K562 (cell line): ENCODE results near the gene SFSWAP. TPM values are rescaled to one million over a fixed set of nuclear protein-coding genes. Genes with fewer than 3 reads are reported as not detected.
A peak's percentile ranks its signal among the peaks of the same experiment; 100 is the strongest.

Experiments used
- CCNT2 ChIP-seq: IDR thresholded peaks from 2 replicates; pipeline ENCODE4 v1.6.1; 2011; ENCODE audit warnings: borderline replicate concordance, low read depth, mild to moderate bottlenecking, moderate library complexity, mixed read lengths, low read length; ENCODE audit not compliant: insufficient read length; ENCODE audit errors: extremely low read depth
- ESRRA ChIP-seq: fragments of 450-650 bp; IDR thresholded peaks from 2 replicates; pipeline ENCODE4 v1.6.1; 2014; ENCODE audit warnings: low read depth, mild to moderate bottlenecking, moderate library complexity, borderline replicate concordance
- GTF2E2 ChIP-seq: fragments of 200-800 bp; sonication (Bioruptor generic); IDR thresholded peaks from 2 replicates; pipeline ENCODE4 v1.6.1; 2016; ENCODE audit warnings: missing genetic modification characterization, missing compliant biosample characterization
- HDGF ChIP-seq: fragments of 450-650 bp; IDR thresholded peaks from 2 replicates; pipeline ENCODE4 v1.6.1; 2016
- HIVEP1 ChIP-seq: fragments of 250-450 bp; sonication (Bioruptor Pico); IDR thresholded peaks from 2 replicates; pipeline ENCODE4 v1.4.0; 2020; ENCODE audit warnings: mild to moderate bottlenecking
- HNRNPK ChIP-seq: fragments of 200-400 bp; formaldehyde crosslinking; IDR thresholded peaks from one replicate; pipeline ENCODE4 v1.6.1; 2018; ENCODE audit warnings: mild to moderate bottlenecking, low read depth, low read length; ENCODE audit not compliant: poor library complexity, severe bottlenecking
- NEUROD1 ChIP-seq: fragments of 150-350 bp; IDR thresholded peaks from 2 replicates; pipeline ENCODE4 v1.6.1; 2014; ENCODE audit warnings: borderline replicate concordance, low read length, low read depth; ENCODE audit not compliant: partially characterized antibody
- SRSF9 ChIP-seq: fragments of 200-400 bp; formaldehyde crosslinking; IDR thresholded peaks from 2 replicates; pipeline ENCODE4 v1.6.1; 2017; ENCODE audit warnings: low read depth, low read length, borderline replicate concordance
- TCFL5 ChIP-seq: fragments of 250-450 bp; sonication (Bioruptor Pico); conservative IDR thresholded peaks from 2 replicates; pipeline ENCODE4 v1.6.1; 2021; ENCODE audit warnings: mild to moderate bottlenecking, moderate library complexity, matching md5 sums
- XRCC4 ChIP-seq: IDR thresholded peaks from one replicate; pipeline ENCODE4 v1.6.1; 2011; ENCODE audit not compliant: insufficient read depth, insufficient read length; ENCODE audit errors: extremely low read depth
- ZNF121 ChIP-seq: sonication (generic); formaldehyde crosslinking; conservative IDR thresholded peaks from 2 replicates; pipeline ENCODE4 v1.8.0; 2022; ENCODE audit warnings: missing genetic modification reagents
- ZNF134 ChIP-seq: fragments of 250-450 bp; sonication (Bioruptor Pico); conservative IDR thresholded peaks from 2 replicates; pipeline ENCODE4 v1.4.0; 2020
- ZNF253 ChIP-seq: fragments of 250-450 bp; sonication (Bioruptor Pico); conservative IDR thresholded peaks from 2 replicates; pipeline ENCODE4 v1.6.1; 2021; ENCODE audit warnings: mild to moderate bottlenecking
- ZNF282 ChIP-seq: sonication (generic); formaldehyde crosslinking; IDR thresholded peaks from 2 replicates; pipeline ENCODE4 v1.8.1; 2023; ENCODE audit warnings: missing genetic modification reagents
- polyA plus RNA-seq, 8 experiments: library from polyadenylated mRNA; depleted of rRNA in 4 of 8; stranded (reverse) in 5 of 8; unstranded in 3 of 8; fragments of >200 nt; fragmentation: Nextera tagmentation in 2 of 8; fragmentation: Illumina TruSeq in 1 of 8; extraction: Ambion mirVana in 2 of 8; extraction: Trizol in 1 of 8; gene quantifications; 2 replicates each; pipeline versions ENCODE4 v1.2.1 to v1.2.3, GENCODE V29; 2011 to 2014; ENCODE audit warnings: inconsistent platforms in 1 of 8, missing spikeins in 1 of 8
- total RNA-seq, 7 experiments: library from RNA; depleted of rRNA in 6 of 7; stranded (reverse); fragments of >200 nt in 6 of 7; fragmentation: Illumina TruSeq in 2 of 7; extraction: Trizol in 2 of 7; gene quantifications; 2 replicates each; pipeline versions ENCODE4 v1.2.1 to v1.2.3, GENCODE V29; 2011 to 2021; ENCODE audit warnings: low replicate concordance in 1 of 7
- TF ChIP-seq, protein P1 (sequence below): sonication (generic); formaldehyde crosslinking; IDR thresholded peaks from 2 replicates; pipeline ENCODE4 v1.8.0; 2022; ENCODE audit warnings: missing genetic modification reagents, mild to moderate bottlenecking, moderate library complexity, borderline replicate concordance
- TF ChIP-seq, protein P2 (sequence below): sonication (generic); formaldehyde crosslinking; IDR thresholded peaks from 2 replicates; pipeline ENCODE4 v1.8.1; 2023; ENCODE audit warnings: missing genetic modification reagents, mild to moderate bottlenecking, borderline replicate concordance
- TF ChIP-seq, protein P3 (sequence below): fragments of 250-450 bp; sonication (Bioruptor Pico); IDR thresholded peaks from 2 replicates; pipeline ENCODE4 v1.8.0; 2022; ENCODE audit warnings: moderate library complexity, mild to moderate bottlenecking, inconsistent platforms
- TF ChIP-seq, protein P4 (sequence below): sonication (generic); formaldehyde crosslinking; IDR thresholded peaks from 2 replicates; pipeline ENCODE4 v1.8.0; 2023; ENCODE audit warnings: mild to moderate bottlenecking, missing genetic modification reagents

SFSWAP gene
- total and polyA plus RNA-seq, 9 of the 15 experiments (the other 6 are each of a cell fraction or from before 2014, with no cell fraction given): 2.4 to 60.4 (median 32.6) TPM

- TF ChIP-seq, protein P1, sequence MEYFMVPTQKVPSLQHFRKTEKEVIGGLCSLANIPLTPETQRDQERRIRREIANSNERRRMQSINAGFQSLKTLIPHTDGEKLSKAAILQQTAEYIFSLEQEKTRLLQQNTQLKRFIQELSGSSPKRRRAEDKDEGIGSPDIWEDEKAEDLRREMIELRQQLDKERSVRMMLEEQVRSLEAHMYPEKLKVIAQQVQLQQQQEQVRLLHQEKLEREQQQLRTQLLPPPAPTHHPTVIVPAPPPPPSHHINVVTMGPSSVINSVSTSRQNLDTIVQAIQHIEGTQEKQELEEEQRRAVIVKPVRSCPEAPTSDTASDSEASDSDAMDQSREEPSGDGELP (CRISPR knock-in tag): peak; percentile 91
- no peak for TF ChIP-seq NEUROD1
- no peak for TF ChIP-seq TCFL5 (CRISPR knock-in tag)
- peak; percentile 29 for TF ChIP-seq CCNT2
- TF ChIP-seq ZNF121 (CRISPR knock-in tag): no peak
- no peak for TF ChIP-seq ZNF282
- no peak for TF ChIP-seq SRSF9
- TF ChIP-seq HIVEP1: no peak
- TF ChIP-seq, protein P2, sequence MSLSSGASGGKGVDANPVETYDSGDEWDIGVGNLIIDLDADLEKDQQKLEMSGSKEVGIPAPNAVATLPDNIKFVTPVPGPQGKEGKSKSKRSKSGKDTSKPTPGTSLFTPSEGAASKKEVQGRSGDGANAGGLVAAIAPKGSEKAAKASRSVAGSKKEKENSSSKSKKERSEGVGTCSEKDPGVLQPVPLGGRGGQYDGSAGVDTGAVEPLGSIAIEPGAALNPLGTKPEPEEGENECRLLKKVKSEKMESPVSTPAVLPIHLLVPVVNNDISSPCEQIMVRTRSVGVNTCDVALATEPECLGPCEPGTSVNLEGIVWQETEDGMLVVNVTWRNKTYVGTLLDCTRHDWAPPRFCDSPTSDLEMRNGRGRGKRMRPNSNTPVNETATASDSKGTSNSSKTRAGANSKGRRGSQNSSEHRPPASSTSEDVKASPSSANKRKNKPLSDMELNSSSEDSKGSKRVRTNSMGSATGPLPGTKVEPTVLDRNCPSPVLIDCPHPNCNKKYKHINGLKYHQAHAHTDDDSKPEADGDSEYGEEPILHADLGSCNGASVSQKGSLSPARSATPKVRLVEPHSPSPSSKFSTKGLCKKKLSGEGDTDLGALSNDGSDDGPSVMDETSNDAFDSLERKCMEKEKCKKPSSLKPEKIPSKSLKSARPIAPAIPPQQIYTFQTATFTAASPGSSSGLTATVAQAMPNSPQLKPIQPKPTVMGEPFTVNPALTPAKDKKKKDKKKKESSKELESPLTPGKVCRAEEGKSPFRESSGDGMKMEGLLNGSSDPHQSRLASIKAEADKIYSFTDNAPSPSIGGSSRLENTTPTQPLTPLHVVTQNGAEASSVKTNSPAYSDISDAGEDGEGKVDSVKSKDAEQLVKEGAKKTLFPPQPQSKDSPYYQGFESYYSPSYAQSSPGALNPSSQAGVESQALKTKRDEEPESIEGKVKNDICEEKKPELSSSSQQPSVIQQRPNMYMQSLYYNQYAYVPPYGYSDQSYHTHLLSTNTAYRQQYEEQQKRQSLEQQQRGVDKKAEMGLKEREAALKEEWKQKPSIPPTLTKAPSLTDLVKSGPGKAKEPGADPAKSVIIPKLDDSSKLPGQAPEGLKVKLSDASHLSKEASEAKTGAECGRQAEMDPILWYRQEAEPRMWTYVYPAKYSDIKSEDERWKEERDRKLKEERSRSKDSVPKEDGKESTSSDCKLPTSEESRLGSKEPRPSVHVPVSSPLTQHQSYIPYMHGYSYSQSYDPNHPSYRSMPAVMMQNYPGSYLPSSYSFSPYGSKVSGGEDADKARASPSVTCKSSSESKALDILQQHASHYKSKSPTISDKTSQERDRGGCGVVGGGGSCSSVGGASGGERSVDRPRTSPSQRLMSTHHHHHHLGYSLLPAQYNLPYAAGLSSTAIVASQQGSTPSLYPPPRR (CRISPR knock-in tag): no peak
- no peak for TF ChIP-seq XRCC4
- TF ChIP-seq, protein P3, sequence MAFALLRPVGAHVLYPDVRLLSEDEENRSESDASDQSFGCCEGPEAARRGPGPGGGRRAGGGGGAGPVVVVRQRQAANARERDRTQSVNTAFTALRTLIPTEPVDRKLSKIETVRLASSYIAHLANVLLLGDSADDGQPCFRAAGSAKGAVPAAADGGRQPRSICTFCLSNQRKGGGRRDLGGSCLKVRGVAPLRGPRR (CRISPR knock-in tag): no peak
- no peak; the same call in 1 of the 2 replicates for TF ChIP-seq GTF2E2 (tag)
- TF ChIP-seq, protein P4, sequence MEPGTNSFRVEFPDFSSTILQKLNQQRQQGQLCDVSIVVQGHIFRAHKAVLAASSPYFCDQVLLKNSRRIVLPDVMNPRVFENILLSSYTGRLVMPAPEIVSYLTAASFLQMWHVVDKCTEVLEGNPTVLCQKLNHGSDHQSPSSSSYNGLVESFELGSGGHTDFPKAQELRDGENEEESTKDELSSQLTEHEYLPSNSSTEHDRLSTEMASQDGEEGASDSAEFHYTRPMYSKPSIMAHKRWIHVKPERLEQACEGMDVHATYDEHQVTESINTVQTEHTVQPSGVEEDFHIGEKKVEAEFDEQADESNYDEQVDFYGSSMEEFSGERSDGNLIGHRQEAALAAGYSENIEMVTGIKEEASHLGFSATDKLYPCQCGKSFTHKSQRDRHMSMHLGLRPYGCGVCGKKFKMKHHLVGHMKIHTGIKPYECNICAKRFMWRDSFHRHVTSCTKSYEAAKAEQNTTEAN (CRISPR knock-in tag): no peak
- TF ChIP-seq HDGF: no peak
- peak; percentile 59; the same call in 1 of the 2 replicates for TF ChIP-seq ESRRA
- TF ChIP-seq HNRNPK: no peak
- no peak for TF ChIP-seq ZNF253 (CRISPR knock-in tag)
- 0 out of 2 replicates have a peak, but pooled peaks have one; percentile 17 for TF ChIP-seq ZNF134 (CRISPR knock-in tag)
Measured at GRCh38 chr12:131710464-131711457, at the start of gene SFSWAP (continued).
